WI38 (cell line): ENCODE measurements around the gene SLF1.

Experiments
- H3K4me3 ChIP-seq: 2 replicates; pipeline ENCODE4 v1.5.1; 2011; ENCODE audit warnings: low read depth, mild to moderate bottlenecking, control low read depth, low read length
- CTCF ChIP-seq: IDR thresholded peaks from 2 replicates; pipeline ENCODE4 v1.5.1; 2012; ENCODE audit warnings: low read depth, mild to moderate bottlenecking, control low read depth, low read length

SLF1 gene

GRCh38 chr5:94627191-94627590 lies 8.7 kb downstream of the SLF1 start:
- H3K4me3 ChIP-seq: no peak overlapping the region
- TF ChIP-seq CTCF: no peak

- no peak overlapping the region for H3K4me3 ChIP-seq
- no peak for TF ChIP-seq CTCF
Observed at GRCh38 chr5:94632024-94632423, 13.6 kb downstream of the SLF1 start.

- H3K4me3 ChIP-seq: no peak overlapping the region
- TF ChIP-seq CTCF: no peak
Observed at GRCh38 chr5:94640176-94640575, 21.7 kb downstream of the SLF1 start.

GRCh38 chr5:94645053-94645452 lies 26.6 kb downstream of the SLF1 start:
- no peak for TF ChIP-seq CTCF
- no peak overlapping the region for H3K4me3 ChIP-seq

GRCh38 chr5:94646758-94647157 lies 28.3 kb downstream of the SLF1 start:
- no peak overlapping the region for H3K4me3 ChIP-seq
- no peak for TF ChIP-seq CTCF

GRCh38 chr5:94649874-94650273 lies 31.4 kb downstream of the SLF1 start:
- H3K4me3 ChIP-seq: no peak overlapping the region
- no peak for TF ChIP-seq CTCF

- TF ChIP-seq CTCF: no peak
- H3K4me3 ChIP-seq: no peak overlapping the region
Observed at GRCh38 chr5:94658272-94658671, 39.8 kb downstream of the SLF1 start.
